Activated T-cell treated with anti-CD3 and anti-CD28 coated beads for 4 hours (primary cell): ENCODE results near the gene PRKCQ.

ENCODE experiments used
- DNase-seq: peaks from one replicate; pipeline ENCODE4 v3.0.0-alpha.2; 2020

PRKCQ gene

GRCh38 chr10:6565588-6565987 lies 14.5 kb downstream of the PRKCQ start:
- DNase-seq, result no peak

GRCh38 chr10:6564367-6564766 lies 15.7 kb downstream of the PRKCQ start:
- DNase-seq, result no peak

- no peak for DNase-seq
Observed at GRCh38 chr10:6563731-6564130, 16.3 kb downstream of the PRKCQ start.

- DNase-seq, result no peak
Observed at GRCh38 chr10:6563075-6563474, 17.0 kb downstream of the PRKCQ start.

GRCh38 chr10:6562221-6562620 lies 17.9 kb downstream of the PRKCQ start:
- no peak for DNase-seq

GRCh38 chr10:6561552-6561951 lies 18.5 kb downstream of the PRKCQ start:
- DNase-seq, result no peak

- DNase-seq, result no peak
Observed at GRCh38 chr10:6558759-6559461, 21.2 kb downstream of the PRKCQ start.

- DNase-seq, result no peak
Observed at GRCh38 chr10:6558272-6558671, 21.8 kb downstream of the PRKCQ start.

GRCh38 chr10:6553937-6554336 lies 26.1 kb downstream of the PRKCQ start:
- no peak for DNase-seq

GRCh38 chr10:6543431-6544005 lies 36.6 kb downstream of the PRKCQ start:
- peak; percentile 36 for DNase-seq

GRCh38 chr10:6542999-6543430 lies 37.1 kb downstream of the PRKCQ start:
- peak; percentile 18 for DNase-seq

GRCh38 chr10:6539833-6540232 lies 40.2 kb downstream of the PRKCQ start:
- no peak for DNase-seq

GRCh38 chr10:6537770-6538169 lies 42.3 kb downstream of the PRKCQ start:
- no peak for DNase-seq

GRCh38 chr10:6536102-6536501 lies 44.0 kb downstream of the PRKCQ start:
- DNase-seq, result no peak

- DNase-seq, result no peak
Observed at GRCh38 chr10:6535156-6535764, 44.8 kb downstream of the PRKCQ start.

- no peak for DNase-seq
Observed at GRCh38 chr10:6532321-6532720, 47.8 kb downstream of the PRKCQ start.

GRCh38 chr10:6530966-6531365 lies 49.1 kb downstream of the PRKCQ start:
- no peak for DNase-seq

GRCh38 chr10:6530211-6530840 lies 49.8 kb downstream of the PRKCQ start:
- peak; percentile 55 for DNase-seq

GRCh38 chr10:6528198-6528950 lies 51.7 kb downstream of the PRKCQ start:
- DNase-seq, result no peak

GRCh38 chr10:6525599-6526165 lies 54.4 kb downstream of the PRKCQ start:
- no peak for DNase-seq

- no peak for DNase-seq
Observed at GRCh38 chr10:6522230-6522629, 57.8 kb downstream of the PRKCQ start.

GRCh38 chr10:6520138-6520537 lies 59.9 kb downstream of the PRKCQ start:
- DNase-seq, result no peak
